BE2C (cell line): ENCODE data around the gene CTNNBL1.

Experiments used
- DNase-seq: peaks from one replicate; pipeline ENCODE4 v3.0.0-alpha.2; 2020
- H3K27me3 ChIP-seq: fragments of 250-450 bp; sonication (Bioruptor Pico); 2 replicates; pipeline ENCODE4 v1.5.1; 2020; ENCODE audit warnings: mild to moderate bottlenecking
- H3K36me3 ChIP-seq: fragments of 250-450 bp; sonication (Bioruptor Pico); 2 replicates; pipeline ENCODE4 v1.5.1; 2020; ENCODE audit warnings: mild to moderate bottlenecking
- H3K4me1 ChIP-seq: fragments of 250-450 bp; sonication (Bioruptor Pico); 2 replicates; pipeline ENCODE4 v1.5.1; 2020
- H3K4me3 ChIP-seq: 2 replicates; pipeline ENCODE4 v1.5.1; 2011; ENCODE audit warnings: low read depth, low read length
- H3K9me3 ChIP-seq: fragments of 250-450 bp; sonication (Bioruptor Pico); 2 replicates; pipeline ENCODE4 v1.5.1; 2020
- TF ChIP-seq, protein P1 (sequence below): IDR thresholded peaks from 2 replicates; pipeline ENCODE4 v1.5.1; 2012; ENCODE audit warnings: mild to moderate bottlenecking, low read depth, low read length

Gene CTNNBL1

DNA sequence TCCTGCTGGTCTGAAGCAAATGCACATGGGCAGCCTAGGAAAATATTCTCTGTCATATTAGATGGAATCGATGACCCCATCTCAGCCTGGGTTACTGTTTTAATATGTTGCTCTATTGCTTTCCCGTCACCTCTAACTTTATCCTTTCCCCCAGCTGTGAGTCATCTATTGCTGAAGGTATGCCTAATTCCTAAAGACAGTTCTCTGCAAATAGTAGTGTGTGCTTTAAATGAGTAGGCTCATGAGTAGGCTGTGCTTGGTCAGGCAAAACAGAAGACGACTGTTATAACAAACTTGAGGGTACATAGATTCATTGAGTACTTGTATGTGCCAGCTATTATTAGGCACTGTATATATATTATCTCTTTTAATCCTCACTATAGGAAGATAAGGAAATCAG is 47.2 kb downstream of the CTNNBL1 start:
- H3K36me3 ChIP-seq: peaks cover 29% of the 10 kb centered on the region
- H3K27me3 ChIP-seq: no peaks in the 10 kb centered on the region
- DNase-seq: no peak
- H3K4me1 ChIP-seq: 0 out of 2 replicates have a peak, but pooled peaks cover 4% of the 10 kb centered on the region
- H3K9me3 ChIP-seq: no peaks in the 10 kb centered on the region
- H3K4me3 ChIP-seq: no peak overlapping the region
- TF ChIP-seq, protein P1, sequence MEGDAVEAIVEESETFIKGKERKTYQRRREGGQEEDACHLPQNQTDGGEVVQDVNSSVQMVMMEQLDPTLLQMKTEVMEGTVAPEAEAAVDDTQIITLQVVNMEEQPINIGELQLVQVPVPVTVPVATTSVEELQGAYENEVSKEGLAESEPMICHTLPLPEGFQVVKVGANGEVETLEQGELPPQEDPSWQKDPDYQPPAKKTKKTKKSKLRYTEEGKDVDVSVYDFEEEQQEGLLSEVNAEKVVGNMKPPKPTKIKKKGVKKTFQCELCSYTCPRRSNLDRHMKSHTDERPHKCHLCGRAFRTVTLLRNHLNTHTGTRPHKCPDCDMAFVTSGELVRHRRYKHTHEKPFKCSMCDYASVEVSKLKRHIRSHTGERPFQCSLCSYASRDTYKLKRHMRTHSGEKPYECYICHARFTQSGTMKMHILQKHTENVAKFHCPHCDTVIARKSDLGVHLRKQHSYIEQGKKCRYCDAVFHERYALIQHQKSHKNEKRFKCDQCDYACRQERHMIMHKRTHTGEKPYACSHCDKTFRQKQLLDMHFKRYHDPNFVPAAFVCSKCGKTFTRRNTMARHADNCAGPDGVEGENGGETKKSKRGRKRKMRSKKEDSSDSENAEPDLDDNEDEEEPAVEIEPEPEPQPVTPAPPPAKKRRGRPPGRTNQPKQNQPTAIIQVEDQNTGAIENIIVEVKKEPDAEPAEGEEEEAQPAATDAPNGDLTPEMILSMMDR: no peak

DNA sequence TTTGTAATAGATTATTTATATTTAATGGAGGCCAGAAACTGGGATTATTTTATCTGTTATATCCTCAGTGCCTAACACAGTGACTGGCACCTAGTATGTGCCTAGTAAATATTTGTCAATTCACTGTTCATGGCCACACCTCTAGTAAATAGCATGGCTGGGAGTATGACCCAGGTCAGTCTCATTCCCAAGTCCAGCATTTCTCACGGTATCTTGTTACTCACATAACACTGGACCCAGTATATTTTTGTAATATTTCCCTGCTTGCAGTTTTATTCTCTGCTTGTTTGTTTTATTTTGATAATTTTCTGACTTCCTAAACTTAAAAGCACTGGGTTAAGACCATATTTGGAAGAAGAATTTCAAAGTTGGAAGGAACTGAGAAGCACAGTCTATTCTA is 47.7 kb downstream of the CTNNBL1 start:
- Histone ChIP-seq H3K9me3 (no peaks in the 10 kb centered on the region), H3K4me1 (0 out of 2 replicates have a peak, but pooled peaks cover 4% of the 10 kb centered on the region), H3K4me3 (no peak overlapping the region), H3K36me3 (peaks cover 30% of the 10 kb centered on the region), H3K27me3 (no peaks in the 10 kb centered on the region)
- no peak for DNase-seq
- TF ChIP-seq, protein P1: no peak

DNA sequence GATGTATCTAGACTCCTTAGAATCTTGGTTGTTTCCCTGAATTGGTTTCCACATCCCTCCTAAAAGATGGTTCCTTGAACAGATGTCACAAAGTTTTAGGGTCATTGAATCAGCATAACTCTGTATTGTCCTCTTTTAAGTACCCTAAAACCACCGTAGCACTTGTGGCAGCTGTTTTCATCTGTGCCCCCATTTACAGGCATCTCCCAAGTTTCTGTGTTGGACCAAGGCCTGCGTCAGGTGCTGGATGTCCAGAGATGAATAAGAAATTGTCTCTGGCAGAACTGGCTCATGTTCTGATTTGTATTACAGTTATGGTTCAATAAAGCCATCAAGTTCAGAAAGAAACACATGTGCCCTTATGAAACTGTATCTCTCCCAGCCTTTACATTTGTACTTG is 48.3 kb downstream of the CTNNBL1 start:
- Histone ChIP-seq H3K4me1 (0 out of 2 replicates have a peak, but pooled peaks cover 4% of the 10 kb centered on the region), H3K27me3 (no peaks in the 10 kb centered on the region), H3K4me3 (no peak overlapping the region), H3K9me3 (no peaks in the 10 kb centered on the region), H3K36me3 (peaks cover 30% of the 10 kb centered on the region)
- TF ChIP-seq, protein P1: no peak
- DNase-seq: no peak

DNA sequence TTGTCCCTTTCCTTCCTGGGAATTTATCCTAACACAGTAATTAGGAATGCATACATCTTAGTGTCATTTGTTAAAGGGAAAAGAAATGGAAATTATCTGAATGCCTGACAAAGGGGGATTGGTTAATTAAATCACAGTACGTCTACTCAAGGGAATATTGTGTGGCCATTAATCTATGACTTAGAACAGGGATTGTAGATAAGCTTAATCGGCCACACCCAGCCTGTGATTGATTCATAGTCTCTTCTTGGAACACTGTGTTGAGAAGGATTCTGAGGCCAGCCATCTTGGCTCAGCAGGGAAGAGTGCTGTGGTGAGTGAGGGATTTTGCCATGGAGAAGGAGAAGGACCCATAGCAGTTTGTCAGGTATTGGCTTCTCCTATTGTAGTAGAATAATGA is 50.5 kb downstream of the CTNNBL1 start:
- Histone ChIP-seq H3K4me1 (0 out of 2 replicates have a peak, but pooled peaks cover 4% of the 10 kb centered on the region), H3K27me3 (no peaks in the 10 kb centered on the region), H3K9me3 (no peaks in the 10 kb centered on the region), H3K36me3 (peaks cover 14% of the 10 kb centered on the region), H3K4me3 (no peak overlapping the region)
- no peak for DNase-seq
- TF ChIP-seq, protein P1: no peak

DNA sequence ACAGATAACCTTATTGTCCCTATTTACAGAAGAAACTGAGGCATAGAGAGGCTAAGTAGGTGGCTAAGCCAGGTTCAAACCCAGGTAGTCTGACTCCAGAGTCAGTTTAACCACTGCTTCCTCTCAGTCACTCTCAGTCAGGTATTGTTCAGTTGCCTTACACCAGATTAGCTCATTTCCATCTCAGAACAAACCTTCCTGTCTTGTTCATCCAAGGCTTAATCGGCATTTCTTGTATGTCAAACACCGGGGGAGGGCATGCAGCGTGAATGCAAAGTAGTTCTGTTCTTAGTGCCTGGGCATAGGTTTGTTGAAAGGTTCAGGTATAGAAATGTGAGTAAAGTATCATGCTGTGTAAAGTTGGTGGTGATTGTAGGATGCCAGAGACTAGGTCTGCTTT is 51.7 kb downstream of the CTNNBL1 start:
- no peak overlapping the region for H3K4me3 ChIP-seq
- H3K4me1 ChIP-seq: peaks cover 13% of the 10 kb centered on the region
- no peaks in the 10 kb centered on the region for H3K9me3 ChIP-seq
- TF ChIP-seq, protein P1: no peak
- no peaks in the 10 kb centered on the region for H3K27me3 ChIP-seq
- H3K36me3 ChIP-seq: peaks cover 11% of the 10 kb centered on the region
- DNase-seq: no peak

DNA sequence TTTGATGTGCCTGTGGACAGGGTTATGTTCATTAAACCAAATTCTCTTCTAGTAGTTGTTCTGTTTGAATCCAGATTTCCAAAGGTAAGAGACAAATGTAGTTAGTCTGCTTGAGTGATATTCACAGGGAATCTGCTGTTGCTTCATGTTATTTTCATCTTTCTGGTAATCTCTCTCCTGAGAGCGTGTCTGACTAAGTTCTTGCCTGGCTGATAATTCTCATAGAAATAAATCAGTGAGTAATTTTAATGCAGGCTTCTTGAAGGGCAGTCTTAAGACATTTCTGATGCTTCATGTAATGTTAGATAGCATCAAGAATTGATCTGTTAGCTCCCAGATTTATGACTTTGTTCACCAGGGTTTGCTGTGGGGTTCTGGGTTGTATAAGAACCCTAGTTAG is 54.2 kb downstream of the CTNNBL1 start:
- no peaks in the 10 kb centered on the region for H3K9me3 ChIP-seq
- H3K4me3 ChIP-seq: no peak overlapping the region
- no peak for DNase-seq
- TF ChIP-seq, protein P1: no peak
- H3K4me1 ChIP-seq: peaks cover 16% of the 10 kb centered on the region
- H3K27me3 ChIP-seq: no peaks in the 10 kb centered on the region
- peaks cover 11% of the 10 kb centered on the region for H3K36me3 ChIP-seq
